Brain pericyte (primary cell): ENCODE results near the gene MYLK4.

Source experiments
- DNase-seq: peaks from one replicate; pipeline ENCODE4 v3.0.0-alpha.2; 2012; ENCODE audit warnings: low read depth, low spot score

Gene MYLK4

GRCh38 chr6:2663123-2663522 lies 87.6 kb downstream of the MYLK4 start:
- DNase-seq: no peak

GRCh38 chr6:2661651-2662050 lies 89.1 kb downstream of the MYLK4 start:
- no peak for DNase-seq

- no peak for DNase-seq
Measured at GRCh38 chr6:2659882-2660281, 90.8 kb downstream of the MYLK4 start.

GRCh38 chr6:2659381-2659780 lies 91.3 kb downstream of the MYLK4 start:
- DNase-seq: no peak

GRCh38 chr6:2658788-2659187 lies 91.9 kb downstream of the MYLK4 start:
- no peak for DNase-seq

GRCh38 chr6:2656460-2657079 lies 94.2 kb downstream of the MYLK4 start:
- no peak for DNase-seq

- no peak for DNase-seq
Measured at GRCh38 chr6:2655844-2656433, 94.8 kb downstream of the MYLK4 start.

- DNase-seq: no peak
Measured at GRCh38 chr6:2653369-2654032, 97.2 kb downstream of the MYLK4 start.

GRCh38 chr6:2652611-2653010 lies 98.1 kb downstream of the MYLK4 start:
- DNase-seq: no peak

- no peak for DNase-seq
Measured at GRCh38 chr6:2651961-2652360, 98.8 kb downstream of the MYLK4 start.

GRCh38 chr6:2651536-2651935 lies 99.2 kb downstream of the MYLK4 start:
- no peak for DNase-seq

GRCh38 chr6:2646346-2646745 lies 104.4 kb downstream of the MYLK4 start:
- DNase-seq: no peak

- no peak for DNase-seq
Measured at GRCh38 chr6:2643935-2644539, 106.7 kb downstream of the MYLK4 start.

GRCh38 chr6:2643130-2643529 lies 107.6 kb downstream of the MYLK4 start:
- DNase-seq: no peak

- no peak for DNase-seq
Measured at GRCh38 chr6:2641044-2641725, 109.5 kb downstream of the MYLK4 start.

- no peak for DNase-seq
Measured at GRCh38 chr6:2640551-2640950, 110.2 kb downstream of the MYLK4 start.

GRCh38 chr6:2639896-2640295 lies 110.8 kb downstream of the MYLK4 start:
- DNase-seq: no peak

- DNase-seq: no peak
Measured at GRCh38 chr6:2639167-2639566, 111.6 kb downstream of the MYLK4 start.

GRCh38 chr6:2636672-2637071 lies 114.0 kb downstream of the MYLK4 start:
- DNase-seq: no peak

GRCh38 chr6:2635911-2636310 lies 114.8 kb downstream of the MYLK4 start:
- no peak for DNase-seq

GRCh38 chr6:2634139-2634964 lies 116.4 kb downstream of the MYLK4 start:
- peak; percentile 91 for DNase-seq
